GM19452 (cell line): ENCODE results near the gene THADA.
"Not testable (repeated sequence)": the region's sequence is repeated elsewhere in the genome, so short reads cannot be mapped to it uniquely, and the experiment has no call there.

Experiments used
- ATAC-seq: cut with Tn5 transposase; IDR thresholded peaks from one replicate; pipeline ENCODE4 v1.9.1; 2021; ENCODE audit not compliant: unreplicated experiment

Gene THADA

GRCh38 chr2:43448822-43449110 lies 147.1 kb downstream of the THADA start:
- no peak for ATAC-seq

- no peak for ATAC-seq
These were observed 147.6 kb downstream of the THADA start for GRCh38 chr2:43448011-43448821.

GRCh38 chr2:43446755-43447154 lies 149.1 kb downstream of the THADA start:
- ATAC-seq, result not testable (repeated sequence)

- ATAC-seq, result no peak
These were observed 150.1 kb downstream of the THADA start for GRCh38 chr2:43445781-43446180.

GRCh38 chr2:43444989-43445645 lies 150.7 kb downstream of the THADA start:
- ATAC-seq, result no peak

- ATAC-seq, result no peak
These were observed 152.6 kb downstream of the THADA start for GRCh38 chr2:43443282-43443681.

- ATAC-seq, result no peak
These were observed 154.6 kb downstream of the THADA start for GRCh38 chr2:43441195-43441594.

GRCh38 chr2:43438858-43439655 lies 156.8 kb downstream of the THADA start:
- no peak for ATAC-seq

- no peak for ATAC-seq
These were observed 157.5 kb downstream of the THADA start for GRCh38 chr2:43438342-43438741.

GRCh38 chr2:43437363-43437762 lies 158.5 kb downstream of the THADA start:
- ATAC-seq, result no peak

- ATAC-seq, result no peak
These were observed 159.4 kb downstream of the THADA start for GRCh38 chr2:43436431-43436830.

- ATAC-seq, result no peak
These were observed 160.1 kb downstream of the THADA start for GRCh38 chr2:43435746-43436145.

GRCh38 chr2:43430489-43430888 lies 165.3 kb downstream of the THADA start:
- ATAC-seq, result no peak

- ATAC-seq, result no peak
These were observed 166.5 kb downstream of the THADA start for GRCh38 chr2:43429369-43429768.

GRCh38 chr2:43427032-43427424 lies 168.8 kb downstream of the THADA start:
- ATAC-seq, result no peak

GRCh38 chr2:43426305-43427031 lies 169.4 kb downstream of the THADA start:
- peak; percentile 93 for ATAC-seq

- no peak for ATAC-seq
These were observed 170.2 kb downstream of the THADA start for GRCh38 chr2:43425659-43426058.

GRCh38 chr2:43424262-43425207 lies 171.3 kb downstream of the THADA start:
- no peak for ATAC-seq

- no peak for ATAC-seq
These were observed 171.9 kb downstream of the THADA start for GRCh38 chr2:43423941-43424261.

- no peak for ATAC-seq
These were observed 174.6 kb downstream of the THADA start for GRCh38 chr2:43421194-43421593.
